ENCODE data around the gene DPEP3.

- TF ChIP-seq CTCF (IDR thresholded peaks at IDR 0.05) (no peak), PRDM15 (CRISPR knock-in tag; IDR thresholded peaks at IDR 0.05) (no peak), MAX (CRISPR knock-in tag; IDR thresholded peaks at IDR 0.05) (no peak), ATF2 (CRISPR knock-in tag; IDR thresholded peaks at IDR 0.05; ENCODE audit: borderline replicate concordance, low read depth) (no peak), ELF4 (CRISPR knock-in tag; IDR thresholded peaks at IDR 0.05; ENCODE audit: low read depth) (no peak), ATF1 (CRISPR knock-in tag; IDR thresholded peaks at IDR 0.05) (no peak), USF2 (CRISPR knock-in tag; IDR thresholded peaks at IDR 0.05) (no peak), GTF2I (CRISPR knock-in tag; conservative IDR thresholded peaks at IDR 0.05) (no peak), CREB1 (CRISPR knock-in tag; IDR thresholded peaks at IDR 0.05) (no peak)
These were observed 9.7 kb upstream of the DPEP3 start for GRCh38 chr16:67990018-67990386.

All from WTC11 (cell line).